GM12878 (cell line): ENCODE data around the gene MEN1. TPM values are rescaled to one million over a fixed set of nuclear protein-coding genes. Genes with fewer than 3 reads are reported as not detected.

ENCODE experiments used
- BCL3 ChIP-seq: IDR thresholded peaks from 2 replicates; pipeline ENCODE4 v1.6.1; 2011; ENCODE audit warnings: borderline replicate concordance, low read depth, mild to moderate bottlenecking, moderate library complexity, low read length; ENCODE audit not compliant: insufficient read depth, poor library complexity, severe bottlenecking
- BHLHE40 ChIP-seq, 2 experiments: fragments of 450-650 bp in 1 of 2; IDR thresholded peaks; 2 replicates each; pipeline ENCODE4 v1.6.1; 2011 to 2017; ENCODE audit warnings: low read depth in 2 of 2, borderline replicate concordance in 1 of 2, improper control_type of control experiment in 1 of 2, low read length in 1 of 2, mild to moderate bottlenecking in 1 of 2
- BRCA1 ChIP-seq: IDR thresholded peaks from 2 replicates; pipeline ENCODE4 v1.6.1; 2011; ENCODE audit warnings: low read depth, low read length, improper control_type of control experiment
- DPF2 ChIP-seq: fragments of 450-650 bp; IDR thresholded peaks from 2 replicates; pipeline ENCODE4 v1.6.1; 2017; ENCODE audit warnings: mild to moderate bottlenecking
- GATAD2B ChIP-seq: fragments of 450-650 bp; conservative IDR thresholded peaks from 2 replicates; pipeline ENCODE4 v1.6.1; 2017; ENCODE audit warnings: low read depth, mild to moderate bottlenecking, moderate library complexity
- HSF1 ChIP-seq: fragments of 150-350 bp; IDR thresholded peaks from 2 replicates; pipeline ENCODE4 v1.6.1; 2014; ENCODE audit warnings: mild to moderate bottlenecking, low read depth, low read length
- KAT2A ChIP-seq: conservative IDR thresholded peaks from 2 replicates; pipeline ENCODE4 v1.6.1; 2011; ENCODE audit warnings: low read depth, low read length; ENCODE audit not compliant: control insufficient read depth
- MEF2A ChIP-seq: IDR thresholded peaks from 2 replicates; pipeline ENCODE4 v1.6.1; 2011; ENCODE audit warnings: low read depth, mild to moderate bottlenecking, low read length, moderate library complexity; ENCODE audit not compliant: insufficient read depth
- NBN ChIP-seq: fragments of 450-650 bp; IDR thresholded peaks from 2 replicates; pipeline ENCODE4 v1.6.1; 2016
- NFIC ChIP-seq: IDR thresholded peaks from 2 replicates; pipeline ENCODE4 v1.6.1; 2012; ENCODE audit warnings: low read depth, mild to moderate bottlenecking, inconsistent platforms, low read length, moderate library complexity
- NKRF ChIP-seq: fragments of 450-650 bp; conservative IDR thresholded peaks from 2 replicates; pipeline ENCODE4 v1.6.1; 2017; ENCODE audit warnings: mild to moderate bottlenecking, moderate library complexity
- NR2F1 ChIP-seq: fragments of 450-650 bp; conservative IDR thresholded peaks from 2 replicates; pipeline ENCODE4 v1.6.1; 2017; ENCODE audit warnings: mild to moderate bottlenecking
- PBX3 ChIP-seq: IDR thresholded peaks from 2 replicates; pipeline ENCODE4 v1.6.1; 2011; ENCODE audit warnings: mild to moderate bottlenecking, low read depth, low read length, moderate library complexity; ENCODE audit not compliant: insufficient replicate concordance
- POLR2A ChIP-seq: IDR thresholded peaks from 2 replicates; pipeline ENCODE4 v1.6.1; 2011; ENCODE audit warnings: low read depth, mild to moderate bottlenecking, low read length
- RELB ChIP-seq: fragments of 450-650 bp; IDR thresholded peaks from 2 replicates; pipeline ENCODE4 v1.6.1; 2017; ENCODE audit warnings: low read depth, mild to moderate bottlenecking, moderate library complexity
- RFX5 ChIP-seq: IDR thresholded peaks from 2 replicates; pipeline ENCODE4 v1.6.1; 2011; ENCODE audit warnings: low read depth, low read length, improper control_type of control experiment
- SIN3A ChIP-seq: IDR thresholded peaks from 2 replicates; pipeline ENCODE4 v1.6.1; 2012; ENCODE audit warnings: low read depth, low read length, improper control_type of control experiment
- SP1 ChIP-seq: IDR thresholded peaks from one replicate; pipeline ENCODE4 v1.6.1; 2011; ENCODE audit warnings: low read depth, low read length
- WRNIP1 ChIP-seq: IDR thresholded peaks from 2 replicates; pipeline ENCODE4 v1.6.1; 2011; ENCODE audit warnings: low read depth, low read length, improper control_type of control experiment, borderline replicate concordance
- ZZZ3 ChIP-seq: IDR thresholded peaks from 2 replicates; pipeline ENCODE4 v1.6.1; 2011; ENCODE audit warnings: low read depth; ENCODE audit not compliant: control insufficient read depth, insufficient read length
- polyA plus RNA-seq, 11 experiments: library from polyadenylated mRNA; depleted of rRNA in 4 of 11; unstranded in 6 of 11; stranded (reverse) in 5 of 11; fragments of >200 nt; fragmentation: Nextera tagmentation in 4 of 11; fragmentation: Illumina TruSeq in 1 of 11; extraction: Ambion mirVana in 4 of 11; extraction: Trizol in 1 of 11; gene quantifications; 1 replicate in 1 of 11; 2 replicates in 10 of 11; pipeline versions ENCODE4 v1.2.1 to v1.2.3, GENCODE V29; 2011 to 2016; ENCODE audit warnings: inconsistent platforms in 2 of 11, missing spikeins in 2 of 11, low read depth in 1 of 11
- total RNA-seq, 4 experiments: library from RNA; depleted of rRNA in 3 of 4; stranded (reverse); fragments of >200 nt in 3 of 4; fragmentation: Illumina TruSeq in 1 of 4; extraction: Trizol in 1 of 4; gene quantifications; 2 replicates each; pipeline versions ENCODE4 v1.2.1 to v1.2.3, GENCODE V29; 2013 to 2021

MEN1 gene
- total and polyA plus RNA-seq, 10 of the 15 experiments (the other 5 are each of a cell fraction or from before 2014, with no cell fraction given) = 2.5 to 39.7 (median 20.7) TPM

GRCh38 chr11:64778223-64778472 is 32.2 kb downstream of the MEN1 start (continued):
- peak; percentile 59; the same call in 1 of the 2 replicates for TF ChIP-seq NR2F1
- TF ChIP-seq HSF1 = no peak
- TF ChIP-seq RFX5 = no peak
- TF ChIP-seq POLR2A = peak; percentile 90; the same call in 1 of the 2 replicates
- TF ChIP-seq BRCA1 = no peak
- no peak for TF ChIP-seq WRNIP1
- peak; percentile 77 for TF ChIP-seq GATAD2B
- TF ChIP-seq MEF2A = no peak
- TF ChIP-seq SIN3A = no peak
- peak; percentile 3 to 66; a peak in 1 of 4 replicates for TF ChIP-seq BHLHE40 (IDR thresholded peaks at IDR 0.05; ENCODE audit: borderline replicate concordance in 1 of 2, low read depth in 2 of 2, low read length in 1 of 2)
- TF ChIP-seq RELB = no peak
- TF ChIP-seq ZZZ3 = no peak
- TF ChIP-seq DPF2 = peak; percentile 85
- TF ChIP-seq SP1 = no peak
- no peak for TF ChIP-seq BCL3
- no peak for TF ChIP-seq PBX3
- TF ChIP-seq KAT2A = no peak
- TF ChIP-seq NBN = no peak
- peak; percentile 82 for TF ChIP-seq NKRF
- TF ChIP-seq NFIC = no peak
